Measurements from ENCODE around the gene ERAL1. TPM values are rescaled to one million over a fixed set of nuclear protein-coding genes. Genes with fewer than 3 reads are reported as not detected.

ERAL1 gene
- total and polyA plus RNA-seq, 2 of the 8 experiments (the other 6 are each of a cell fraction or from before 2014, with no cell fraction given), result 67.8 to 122 TPM

GRCh38 chr17:28818819-28819221 lies 36.0 kb upstream of the ERAL1 start:
- Histone ChIP-seq H3K4me3 (ENCODE audit: extremely low read depth in 1 of 4, insufficient read depth in 2 of 4, low read depth in 3 of 4, low read length in 4 of 4) (no peak overlapping the region), H3K4ac (replicated peaks; ENCODE audit: insufficient read length, low read depth, low read length) (no peak overlapping the region), H3K56ac (replicated peaks; ENCODE audit: insufficient read length, low read depth, low read length) (no peak overlapping the region), H2BK120ac (replicated peaks; ENCODE audit: low read depth, low read length) (no peak overlapping the region), H3K23me2 (ENCODE audit: low read depth, low read length) (no peaks in the 10 kb centered on the region), H3K9ac (replicated peaks in 1 of 4; ENCODE audit: extremely low read depth in 1 of 4, low read depth in 3 of 4, low read length in 3 of 4) (no peak overlapping the region), H3K4me1 (replicated peaks in 1 of 4; ENCODE audit: control insufficient read depth in 3 of 4, insufficient read depth in 4 of 4, low read length in 3 of 4) (no peaks in the 10 kb centered on the region; a peak in 1 of 7 replicates), H3K27ac (ENCODE audit: low read depth, low read length) (no peak overlapping the region), H3K18ac (ENCODE audit: extremely low read depth, low read length) (no peak overlapping the region), H3K9me3 (ENCODE audit: insufficient read depth in 2 of 2, low read depth in 1 of 2, low read length in 1 of 2) (no peaks in the 10 kb centered on the region), H3K36me3 (ENCODE audit: control insufficient read depth in 2 of 4, insufficient read depth in 4 of 4, low read length in 3 of 4) (no peaks in the 10 kb centered on the region), H2BK5ac (ENCODE audit: low read depth, low read length) (no peak overlapping the region), H4K8ac (ENCODE audit: extremely low read depth, insufficient read depth, low read length) (no peak overlapping the region), H2BK12ac (ENCODE audit: low read depth, low read length) (no peak overlapping the region), H2AFZ (ENCODE audit: low read length) (no peak overlapping the region), H4K5ac (ENCODE audit: insufficient read length, low read depth, low read length) (no peak overlapping the region), H3K14ac (ENCODE audit: insufficient read length) (no peak overlapping the region), H4K20me1 (replicated peaks in 1 of 2; ENCODE audit: control insufficient read depth in 1 of 2, insufficient read depth in 2 of 2, low read length in 2 of 2) (no peaks in the 10 kb centered on the region), H3K79me2 (ENCODE audit: control insufficient read depth in 1 of 2, insufficient read depth in 2 of 2, low read length in 2 of 2) (peaks cover 4 to 71% of the 10 kb centered on the region in 2 experiments; a peak in 2 of 4 replicates), H2BK15ac (ENCODE audit: low read length) (no peak overlapping the region), H4K91ac (replicated peaks; ENCODE audit: insufficient read length, low read length) (no peak overlapping the region), H3K79me1 (ENCODE audit: low read depth, low read length) (no peaks in the 10 kb centered on the region; the same call in 1 of the 2 replicates), H3K23ac (ENCODE audit: insufficient read length) (no peak overlapping the region), H2AK5ac (ENCODE audit: low read depth, low read length) (no peak overlapping the region), H2BK20ac (ENCODE audit: low read length) (no peak overlapping the region), H3K27me3 (replicated peaks in 1 of 4; ENCODE audit: control insufficient read depth in 3 of 4, extremely low read depth in 1 of 4, insufficient read depth in 3 of 4, low read length in 3 of 4) (no peaks in the 10 kb centered on the region), H3K4me2 (ENCODE audit: insufficient read depth in 1 of 2, low read depth in 2 of 2, low read length in 2 of 2) (no peak overlapping the region)
- TF ChIP-seq BACH1 (IDR thresholded peaks at IDR 0.05; ENCODE audit: low read length), result no peak
- no peak for TF ChIP-seq SIRT6 (IDR thresholded peaks at IDR 0.05; ENCODE audit: low read length)
- no peak for TF ChIP-seq CEBPB (IDR thresholded peaks at IDR 0.05; ENCODE audit: low read depth, low read length)
- WGBS, 2 experiments (ENCODE audit: extremely low coverage in 1 of 2, insufficient coverage in 1 of 2, insufficient read length in 1 of 2, insufficient replicate concordance in 2 of 2, low coverage in 1 of 2, low lambda C conversion rate in 2 of 2, missing lambda C conversion rate in 1 of 2), result 91% methylated on average over 3 of the region's 3 CpGs; no CpG with 5 or more reads in 1 of the 2 experiments
- ChIA-PET CTCF (ENCODE audit: partially characterized antibody) (interaction anchor here (0.6 to 1.1 kb wide), 4 partner anchors 43 to 92 kb away, joined by 3 to 4 read pairs (median 3); partner anchors contain the start of gene DHRS13), POLR2A (ENCODE audit: partially characterized antibody) (interaction anchor here (1.3 kb wide), 2 partner anchors 10 kb away, joined by 3 read pairs; no protein-coding TSS in a partner anchor)
- FAIRE-seq (no peak), DNase-seq (ENCODE audit: low read depth in 1 of 2, low spot score in 2 of 2) (no peak)

Measured in H1 (cell line).